GM20431 (cell line): Measurements from ENCODE around the gene AP4E1.
"Not testable (repeated sequence)": the region's sequence is repeated elsewhere in the genome, so short reads cannot be mapped to it uniquely, and the experiment has no call there.

ENCODE experiments used
- in situ Hi-C: fragments of 300-500 bp; cut with MseI, MboI; formaldehyde crosslinking; loops from one replicate; pipeline ENCODE4 v1.15.0; 2020; ENCODE audit warnings: low sequenced_read_pairs; ENCODE audit not compliant: unreplicated experiment

AP4E1 gene

GRCh38 chr15:51006336-51006985 lies 98.0 kb downstream of the AP4E1 start:
- in situ Hi-C loops: no loop called here

GRCh38 chr15:51007131-51007666 lies 98.7 kb downstream of the AP4E1 start:
- in situ Hi-C loops: no loop called here

- in situ Hi-C loops: no loop called here
These were observed 102.7 kb downstream of the AP4E1 start for GRCh38 chr15:51011212-51011611.

- in situ Hi-C loops: no loop called here
These were observed 108.1 kb downstream of the AP4E1 start for GRCh38 chr15:51016615-51017014.

GRCh38 chr15:51022206-51022605 lies 113.7 kb downstream of the AP4E1 start:
- in situ Hi-C loops: no loop called here

GRCh38 chr15:51023499-51023898 lies 115.0 kb downstream of the AP4E1 start:
- in situ Hi-C loops: no loop called here

GRCh38 chr15:51024735-51025453 lies 116.4 kb downstream of the AP4E1 start:
- in situ Hi-C loops: no loop called here

GRCh38 chr15:51025454-51025846 lies 117.0 kb downstream of the AP4E1 start:
- in situ Hi-C loops: no loop called here

GRCh38 chr15:51030649-51031316 lies 122.3 kb downstream of the AP4E1 start:
- in situ Hi-C loops: no loop called here

GRCh38 chr15:51037474-51037873 lies 129.0 kb downstream of the AP4E1 start:
- in situ Hi-C loops: not testable (repeated sequence)

GRCh38 chr15:51038162-51038973 lies 129.9 kb downstream of the AP4E1 start:
- in situ Hi-C loops: no loop called here

GRCh38 chr15:51038974-51039319 lies 130.5 kb downstream of the AP4E1 start:
- in situ Hi-C loops: no loop called here

- in situ Hi-C loops: no loop called here
These were observed 135.7 kb downstream of the AP4E1 start for GRCh38 chr15:51044037-51044727.

- in situ Hi-C loops: no loop called here
These were observed 137.5 kb downstream of the AP4E1 start for GRCh38 chr15:51046016-51046415.

GRCh38 chr15:51046799-51047449 lies 138.4 kb downstream of the AP4E1 start:
- in situ Hi-C loops: no loop called here

- in situ Hi-C loops: no loop called here
These were observed 139.8 kb downstream of the AP4E1 start for GRCh38 chr15:51048308-51048707.

GRCh38 chr15:51049081-51049480 lies 140.6 kb downstream of the AP4E1 start:
- in situ Hi-C loops: no loop called here

GRCh38 chr15:51051776-51052175 lies 143.3 kb downstream of the AP4E1 start:
- in situ Hi-C loops: no loop called here

- in situ Hi-C loops: no loop called here
These were observed 145.1 kb downstream of the AP4E1 start for GRCh38 chr15:51053571-51053970.
